WTC11 (cell line): ENCODE measurements around the gene PPFIBP1.

Experiments used
- ATF2 ChIP-seq: sonication (generic); formaldehyde crosslinking; IDR thresholded peaks from 2 replicates; pipeline ENCODE4 v1.8.1; 2022; ENCODE audit warnings: low read depth, missing genetic modification reagents, borderline replicate concordance
- CTCF ChIP-seq: fragments of 200-600 bp; IDR thresholded peaks from 2 replicates; pipeline ENCODE4 v1.8.0; 2022; ENCODE audit warnings: antibody characterized with exemption
- ELF4 ChIP-seq: sonication (generic); formaldehyde crosslinking; IDR thresholded peaks from 2 replicates; pipeline ENCODE4 v1.8.1; 2022; ENCODE audit warnings: low read depth, mild to moderate bottlenecking, moderate library complexity, missing genetic modification reagents
- JUN ChIP-seq: sonication (generic); formaldehyde crosslinking; IDR thresholded peaks from 2 replicates; pipeline ENCODE4 v1.8.0; 2023; ENCODE audit warnings: mild to moderate bottlenecking, missing genetic modification reagents
- NR2C2 ChIP-seq: sonication (generic); formaldehyde crosslinking; IDR thresholded peaks from 2 replicates; pipeline ENCODE4 v1.8.0; 2022; ENCODE audit warnings: mild to moderate bottlenecking, missing genetic modification reagents
- SP1 ChIP-seq: sonication (generic); formaldehyde crosslinking; conservative IDR thresholded peaks from 2 replicates; pipeline ENCODE4 v1.8.1; 2022; ENCODE audit warnings: missing genetic modification reagents
- TP53 ChIP-seq: sonication (generic); formaldehyde crosslinking; IDR thresholded peaks from 2 replicates; pipeline ENCODE4 v1.8.1; 2023; ENCODE audit warnings: mild to moderate bottlenecking, missing genetic modification reagents
- USF1 ChIP-seq: sonication (generic); formaldehyde crosslinking; IDR thresholded peaks from 2 replicates; pipeline ENCODE4 v1.8.0; 2022; ENCODE audit warnings: mild to moderate bottlenecking, missing genetic modification reagents
- ZBTB21 ChIP-seq: sonication (generic); formaldehyde crosslinking; IDR thresholded peaks from 2 replicates; pipeline ENCODE4 v1.8.1; 2023; ENCODE audit warnings: mild to moderate bottlenecking, missing genetic modification reagents, borderline replicate concordance
- ZNF263 ChIP-seq: sonication (generic); formaldehyde crosslinking; IDR thresholded peaks from 2 replicates; pipeline ENCODE4 v1.8.1; 2022; ENCODE audit warnings: low read depth, mild to moderate bottlenecking, moderate library complexity, missing genetic modification reagents
- TF ChIP-seq, protein P1 (sequence below): sonication (generic); formaldehyde crosslinking; IDR thresholded peaks from 2 replicates; pipeline ENCODE4 v1.8.1; 2023; ENCODE audit warnings: mild to moderate bottlenecking, moderate library complexity, missing genetic modification reagents
- TF ChIP-seq, protein P2 (sequence below): sonication (generic); formaldehyde crosslinking; IDR thresholded peaks from 2 replicates; pipeline ENCODE4 v1.8.1; 2023; ENCODE audit warnings: mild to moderate bottlenecking, missing genetic modification reagents, borderline replicate concordance
- TF ChIP-seq, protein P3 (sequence below): sonication (generic); formaldehyde crosslinking; IDR thresholded peaks from 2 replicates; pipeline ENCODE4 v1.8.0; 2022; ENCODE audit warnings: mild to moderate bottlenecking, missing genetic modification reagents

DNA sequence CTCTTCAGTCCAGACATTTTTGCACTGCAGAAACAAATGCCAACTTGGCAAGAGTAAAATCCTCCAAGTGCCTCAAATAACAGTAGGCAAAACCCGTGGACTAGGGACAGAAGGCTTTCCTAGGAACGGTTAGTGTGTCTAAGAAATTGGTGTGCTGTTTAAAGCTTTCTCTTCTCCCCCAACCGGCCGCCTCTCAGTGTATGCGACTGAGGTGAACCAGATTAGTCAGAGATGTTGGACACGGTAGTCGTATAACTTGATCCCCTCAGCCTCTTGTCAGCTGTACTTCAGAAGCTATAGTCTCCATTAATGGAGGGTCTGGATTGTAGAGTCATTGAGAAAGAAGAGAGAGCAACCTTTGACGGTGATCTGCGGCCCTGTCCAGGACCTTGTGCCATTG is 21.7 kb downstream of the PPFIBP1 start:
- TF ChIP-seq JUN (CRISPR knock-in tag) (no peak), ATF2 (CRISPR knock-in tag) (no peak), CTCF (no peak), TP53 (CRISPR knock-in tag) (no peak), SP1 (CRISPR knock-in tag) (no peak), USF1 (CRISPR knock-in tag) (no peak), ZBTB21 (no peak), ZNF263 (no peak), NR2C2 (CRISPR knock-in tag) (no peak), ELF4 (CRISPR knock-in tag) (no peak)
- TF ChIP-seq, protein P1, sequence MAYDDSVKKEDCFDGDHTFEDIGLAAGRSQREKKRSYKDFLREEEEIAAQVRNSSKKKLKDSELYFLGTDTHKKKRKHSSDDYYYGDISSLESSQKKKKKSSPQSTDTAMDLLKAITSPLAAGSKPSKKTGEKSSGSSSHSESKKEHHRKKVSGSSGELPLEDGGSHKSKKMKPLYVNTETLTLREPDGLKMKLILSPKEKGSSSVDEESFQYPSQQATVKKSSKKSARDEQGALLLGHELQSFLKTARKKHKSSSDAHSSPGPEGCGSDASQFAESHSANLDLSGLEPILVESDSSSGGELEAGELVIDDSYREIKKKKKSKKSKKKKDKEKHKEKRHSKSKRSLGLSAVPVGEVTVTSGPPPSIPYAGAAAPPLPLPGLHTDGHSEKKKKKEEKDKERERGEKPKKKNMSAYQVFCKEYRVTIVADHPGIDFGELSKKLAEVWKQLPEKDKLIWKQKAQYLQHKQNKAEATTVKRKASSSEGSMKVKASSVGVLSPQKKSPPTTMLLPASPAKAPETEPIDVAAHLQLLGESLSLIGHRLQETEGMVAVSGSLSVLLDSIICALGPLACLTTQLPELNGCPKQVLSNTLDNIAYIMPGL (CRISPR knock-in tag), result no peak
- TF ChIP-seq, protein P2, sequence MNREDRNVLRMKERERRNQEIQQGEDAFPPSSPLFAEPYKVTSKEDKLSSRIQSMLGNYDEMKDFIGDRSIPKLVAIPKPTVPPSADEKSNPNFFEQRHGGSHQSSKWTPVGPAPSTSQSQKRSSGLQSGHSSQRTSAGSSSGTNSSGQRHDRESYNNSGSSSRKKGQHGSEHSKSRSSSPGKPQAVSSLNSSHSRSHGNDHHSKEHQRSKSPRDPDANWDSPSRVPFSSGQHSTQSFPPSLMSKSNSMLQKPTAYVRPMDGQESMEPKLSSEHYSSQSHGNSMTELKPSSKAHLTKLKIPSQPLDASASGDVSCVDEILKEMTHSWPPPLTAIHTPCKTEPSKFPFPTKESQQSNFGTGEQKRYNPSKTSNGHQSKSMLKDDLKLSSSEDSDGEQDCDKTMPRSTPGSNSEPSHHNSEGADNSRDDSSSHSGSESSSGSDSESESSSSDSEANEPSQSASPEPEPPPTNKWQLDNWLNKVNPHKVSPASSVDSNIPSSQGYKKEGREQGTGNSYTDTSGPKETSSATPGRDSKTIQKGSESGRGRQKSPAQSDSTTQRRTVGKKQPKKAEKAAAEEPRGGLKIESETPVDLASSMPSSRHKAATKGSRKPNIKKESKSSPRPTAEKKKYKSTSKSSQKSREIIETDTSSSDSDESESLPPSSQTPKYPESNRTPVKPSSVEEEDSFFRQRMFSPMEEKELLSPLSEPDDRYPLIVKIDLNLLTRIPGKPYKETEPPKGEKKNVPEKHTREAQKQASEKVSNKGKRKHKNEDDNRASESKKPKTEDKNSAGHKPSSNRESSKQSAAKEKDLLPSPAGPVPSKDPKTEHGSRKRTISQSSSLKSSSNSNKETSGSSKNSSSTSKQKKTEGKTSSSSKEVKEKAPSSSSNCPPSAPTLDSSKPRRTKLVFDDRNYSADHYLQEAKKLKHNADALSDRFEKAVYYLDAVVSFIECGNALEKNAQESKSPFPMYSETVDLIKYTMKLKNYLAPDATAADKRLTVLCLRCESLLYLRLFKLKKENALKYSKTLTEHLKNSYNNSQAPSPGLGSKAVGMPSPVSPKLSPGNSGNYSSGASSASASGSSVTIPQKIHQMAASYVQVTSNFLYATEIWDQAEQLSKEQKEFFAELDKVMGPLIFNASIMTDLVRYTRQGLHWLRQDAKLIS, result no peak
- TF ChIP-seq, protein P3, sequence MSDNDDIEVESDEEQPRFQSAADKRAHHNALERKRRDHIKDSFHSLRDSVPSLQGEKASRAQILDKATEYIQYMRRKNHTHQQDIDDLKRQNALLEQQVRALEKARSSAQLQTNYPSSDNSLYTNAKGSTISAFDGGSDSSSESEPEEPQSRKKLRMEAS (CRISPR knock-in tag), result no peak
